NK-92 (cell line): ENCODE results near the gene FBXW9.
"Not testable (repeated sequence)": the region's sequence is repeated elsewhere in the genome, so short reads cannot be mapped to it uniquely, and the experiment has no call there.

Experiments used
- DNase-seq: peaks from one replicate; lab custom pipeline; 2025; ENCODE audit not compliant: unreplicated experiment; lab: John Stamatoyannopoulos, UW

FBXW9 gene

GRCh38 chr19:12681074-12681987, 15.1 kb downstream of the FBXW9 start, which contains the start of gene DHPS:
DHPS (minus strand) TSS chr19:12681880; CDS start chr19:12681766, 114 bp downstream.
- peak; percentile 55 for DNase-seq

- DNase-seq: no peak
These were observed 16.4 kb downstream of the FBXW9 start for GRCh38 chr19:12680034-12680433.

GRCh38 chr19:12678039-12678438, 18.4 kb downstream of the FBXW9 start:
- not testable (repeated sequence) for DNase-seq

GRCh38 chr19:12676928-12677327, 19.5 kb downstream of the FBXW9 start:
- DNase-seq: no peak

GRCh38 chr19:12676384-12676792, 20.0 kb downstream of the FBXW9 start:
- DNase-seq: no peak

GRCh38 chr19:12675940-12676339, 20.5 kb downstream of the FBXW9 start:
- DNase-seq: no peak

GRCh38 chr19:12675399-12675798, 21.0 kb downstream of the FBXW9 start:
- no peak for DNase-seq

- DNase-seq: no peak
These were observed 23.7 kb downstream of the FBXW9 start for GRCh38 chr19:12672744-12673143.

- DNase-seq: no peak
These were observed 26.1 kb downstream of the FBXW9 start for GRCh38 chr19:12670159-12670928.

GRCh38 chr19:12669270-12670158, 26.9 kb downstream of the FBXW9 start:
- DNase-seq: no peak

GRCh38 chr19:12668932-12669269, 27.5 kb downstream of the FBXW9 start:
- DNase-seq: no peak

- no peak for DNase-seq
These were observed 28.1 kb downstream of the FBXW9 start for GRCh38 chr19:12668346-12668745.

GRCh38 chr19:12667731-12668302, 28.6 kb downstream of the FBXW9 start:
- no peak for DNase-seq

GRCh38 chr19:12666265-12667048, 30.0 kb downstream of the FBXW9 start, which contains the start of the genes MAN2B1 and WDR83:
MAN2B1 (minus strand) TSS chr19:12666742; CDS start chr19:12666701, 41 bp downstream.
WDR83 (plus strand) TSS chr19:12666807; CDS start chr19:12669791, 2,984 bp downstream.
- no peak for DNase-seq

GRCh38 chr19:12665671-12666264, 30.7 kb downstream of the FBXW9 start:
- no peak for DNase-seq

GRCh38 chr19:12665281-12665573, 31.2 kb downstream of the FBXW9 start:
- DNase-seq: no peak

GRCh38 chr19:12664406-12665280, 31.8 kb downstream of the FBXW9 start:
- no peak for DNase-seq

GRCh38 chr19:12660980-12661379, 35.5 kb downstream of the FBXW9 start:
- no peak for DNase-seq

- no peak for DNase-seq
These were observed 38.5 kb downstream of the FBXW9 start for GRCh38 chr19:12657966-12658365.
